Keratinocyte (primary cell): Measurements from ENCODE around the gene PDE10A. TPM values are rescaled to one million over a fixed set of nuclear protein-coding genes. Genes with fewer than 3 reads are reported as not detected.

ENCODE experiments used
- DNase-seq: peaks from one replicate; pipeline ENCODE4 v3.0.0-alpha.2; 2011; ENCODE audit warnings: low read depth, missing footprints, low spot score
- FAIRE-seq: peaks from 2 replicates; lab custom pipeline; 2011; peaks lifted over from hg19 to GRCh38; lab: Jason Lieb, UNC
- H2AFZ ChIP-seq: 2 replicates; pipeline ENCODE4 v1.6.0; 2012; ENCODE audit warnings: low read length, control low read depth, inconsistent platforms; ENCODE audit not compliant: control insufficient read depth
- H3K27ac ChIP-seq: 2 replicates; pipeline ENCODE4 v1.5.1; 2011; ENCODE audit warnings: low read length; ENCODE audit not compliant: control insufficient read depth, insufficient read depth
- H3K27me3 ChIP-seq: 3 replicates; pipeline ENCODE4 v1.6.0; 2011; ENCODE audit warnings: low read length; ENCODE audit not compliant: control insufficient read depth, insufficient read depth; ENCODE audit errors: extremely low read depth
- H3K36me3 ChIP-seq, 2 experiments: 2 replicates in 1 of 2; 3 replicates in 1 of 2; pipeline ENCODE4 v1.5.1; 2011; ENCODE audit warnings: low read length in 2 of 2, mild to moderate bottlenecking in 1 of 2; ENCODE audit not compliant: control insufficient read depth in 2 of 2, insufficient read depth in 2 of 2; ENCODE audit errors: extremely low read depth in 1 of 2
- H3K4me1 ChIP-seq: 3 replicates; pipeline ENCODE4 v1.5.1; 2011; ENCODE audit warnings: low read length; ENCODE audit not compliant: control insufficient read depth, insufficient read depth; ENCODE audit errors: extremely low read depth
- H3K4me2 ChIP-seq: 3 replicates; pipeline ENCODE4 v1.6.0; 2011; ENCODE audit warnings: low read depth, low read length; ENCODE audit not compliant: control insufficient read depth, insufficient read depth; ENCODE audit errors: extremely low read depth
- H3K4me3 ChIP-seq, 3 experiments: fragments of 200-600 bp in 1 of 3; sonication (generic) in 1 of 3; 2 replicates in 2 of 3; 3 replicates in 1 of 3; pipeline ENCODE4 v1.5.1; 2011 to 2016; ENCODE audit warnings: low read length in 3 of 3, mild to moderate bottlenecking in 3 of 3, control low read depth in 2 of 3, inconsistent platforms in 1 of 3, low read depth in 1 of 3, mixed read lengths in 1 of 3, mixed run types in 1 of 3, moderate library complexity in 1 of 3; ENCODE audit not compliant: control insufficient read depth in 2 of 3, insufficient read depth in 2 of 3; ENCODE audit errors: extremely low read depth in 1 of 3
- H3K79me2 ChIP-seq: 2 replicates; pipeline ENCODE4 v1.6.0; 2012; ENCODE audit warnings: low read length; ENCODE audit not compliant: control insufficient read depth, insufficient read depth
- H3K9ac ChIP-seq: 3 replicates; pipeline ENCODE4 v1.6.0; 2011; ENCODE audit warnings: low read length; ENCODE audit not compliant: control insufficient read depth, insufficient read depth; ENCODE audit errors: extremely low read depth
- H3K9me1 ChIP-seq: 3 replicates; pipeline ENCODE4 v1.6.0; 2011; ENCODE audit warnings: low read length; ENCODE audit not compliant: control insufficient read depth, insufficient read depth; ENCODE audit errors: extremely low read depth
- H3K9me3 ChIP-seq: 2 replicates; pipeline ENCODE4 v1.5.1; 2012; ENCODE audit warnings: low read depth, low read length; ENCODE audit not compliant: control insufficient read depth
- H4K20me1 ChIP-seq: 3 replicates; pipeline ENCODE4 v1.6.0; 2011; ENCODE audit warnings: low read length; ENCODE audit not compliant: control insufficient read depth, insufficient read depth; ENCODE audit errors: extremely low read depth
- CTCF ChIP-seq, 3 experiments: IDR thresholded peaks in 1 of 3; conservative IDR thresholded peaks in 1 of 3; optimal IDR thresholded peaks in 1 of 3; 2 replicates in 2 of 3; 3 replicates in 1 of 3; pipeline versions ENCODE3 to v1.5.1; 2011; ENCODE audit warnings: low read length in 3 of 3, mild to moderate bottlenecking in 3 of 3, moderate library complexity in 2 of 3, control low read depth in 1 of 3, inconsistent platforms in 1 of 3; ENCODE audit not compliant: insufficient read depth in 2 of 3; ENCODE audit errors: extremely low read depth in 1 of 3
- EZH2 ChIP-seq: IDR thresholded peaks from one replicate; pipeline ENCODE4 v1.6.1; 2012; ENCODE audit warnings: inconsistent platforms, mild to moderate bottlenecking, low read length, moderate library complexity
- dilution Hi-C: fragments of 300-500 bp; cut with MboI; formaldehyde crosslinking; loops from one replicate; pipeline ENCODE4 v1.7.0; 2020; ENCODE audit warnings: low sequenced_read_pairs; ENCODE audit not compliant: extremely low pct_ligation_motif_present
- polyA plus RNA-seq, 5 experiments: library from polyadenylated mRNA; depleted of rRNA in 3 of 5; stranded (reverse) in 3 of 5; stranded (forward) in 1 of 5; unstranded in 1 of 5; fragments of >200 nt; gene quantifications; 1 replicate in 1 of 5; 2 replicates in 3 of 5; 3 replicates in 1 of 5; pipeline versions ENCODE4 v1.2.1 to v1.2.3, GENCODE V29; 2011 to 2012; ENCODE audit warnings: missing spikeins in 2 of 5, low read depth in 1 of 5, low replicate concordance in 1 of 5

The PDE10A gene
- polyA plus RNA-seq, 1 donor (not counting 4 experiments of a cell fraction or from before 2014, with no cell fraction given), result not detected

GRCh38 chr6:165678429-165678828 is 15.4 kb upstream of the PDE10A start:
- no peak for DNase-seq
- Histone ChIP-seq H3K4me3 (no peak overlapping the region), H3K4me1 (no peaks in the 10 kb centered on the region), H4K20me1 (no peaks in the 10 kb centered on the region), H3K9me3 (no peaks in the 10 kb centered on the region), H3K27me3 (no peaks in the 10 kb centered on the region), H3K9me1 (no peaks in the 10 kb centered on the region), H3K9ac (no peak overlapping the region), H2AFZ (no peak overlapping the region), H3K36me3 (no peaks in the 10 kb centered on the region), H3K4me2 (no peak overlapping the region), H3K27ac (no peak overlapping the region), H3K79me2 (no peaks in the 10 kb centered on the region)
- TF ChIP-seq CTCF (optimal IDR thresholded peaks at IDR 0.05 in 1 of 3, IDR thresholded peaks at IDR 0.05 in 1 of 3, conservative IDR thresholded peaks at IDR 0.05 in 1 of 3; ENCODE audit: extremely low read depth in 1 of 3, insufficient read depth in 2 of 3, low read length in 3 of 3), result no peak
- TF ChIP-seq EZH2, result no peak
- dilution Hi-C loops, result no loop called here
- no peak for FAIRE-seq

GRCh38 chr6:165677091-165677490 is 14.1 kb upstream of the PDE10A start:
- Histone ChIP-seq H3K4me2 (no peak overlapping the region), H3K9me1 (no peaks in the 10 kb centered on the region), H4K20me1 (no peaks in the 10 kb centered on the region), H3K36me3 (no peaks in the 10 kb centered on the region), H3K4me3 (no peak overlapping the region), H3K9me3 (no peaks in the 10 kb centered on the region), H3K27ac (no peak overlapping the region), H3K79me2 (no peaks in the 10 kb centered on the region), H3K27me3 (no peaks in the 10 kb centered on the region), H3K9ac (no peak overlapping the region), H2AFZ (no peak overlapping the region), H3K4me1 (no peaks in the 10 kb centered on the region)
- TF ChIP-seq CTCF (optimal IDR thresholded peaks at IDR 0.05 in 1 of 3, IDR thresholded peaks at IDR 0.05 in 1 of 3, conservative IDR thresholded peaks at IDR 0.05 in 1 of 3; ENCODE audit: extremely low read depth in 1 of 3, insufficient read depth in 2 of 3, low read length in 3 of 3) (no peak), EZH2 (no peak)
- no peak for DNase-seq
- no peak for FAIRE-seq
- dilution Hi-C loops, result no loop called here
